Cerebellar nuclear complex (tissue), 1 donor: ENCODE measurements around the gene ALDH4A1.

ENCODE experiments used
- DNase-seq, 2 experiments: peaks; one replicate each; lab custom pipeline; 2025; lab: John Stamatoyannopoulos, UW

Gene ALDH4A1

DNA sequence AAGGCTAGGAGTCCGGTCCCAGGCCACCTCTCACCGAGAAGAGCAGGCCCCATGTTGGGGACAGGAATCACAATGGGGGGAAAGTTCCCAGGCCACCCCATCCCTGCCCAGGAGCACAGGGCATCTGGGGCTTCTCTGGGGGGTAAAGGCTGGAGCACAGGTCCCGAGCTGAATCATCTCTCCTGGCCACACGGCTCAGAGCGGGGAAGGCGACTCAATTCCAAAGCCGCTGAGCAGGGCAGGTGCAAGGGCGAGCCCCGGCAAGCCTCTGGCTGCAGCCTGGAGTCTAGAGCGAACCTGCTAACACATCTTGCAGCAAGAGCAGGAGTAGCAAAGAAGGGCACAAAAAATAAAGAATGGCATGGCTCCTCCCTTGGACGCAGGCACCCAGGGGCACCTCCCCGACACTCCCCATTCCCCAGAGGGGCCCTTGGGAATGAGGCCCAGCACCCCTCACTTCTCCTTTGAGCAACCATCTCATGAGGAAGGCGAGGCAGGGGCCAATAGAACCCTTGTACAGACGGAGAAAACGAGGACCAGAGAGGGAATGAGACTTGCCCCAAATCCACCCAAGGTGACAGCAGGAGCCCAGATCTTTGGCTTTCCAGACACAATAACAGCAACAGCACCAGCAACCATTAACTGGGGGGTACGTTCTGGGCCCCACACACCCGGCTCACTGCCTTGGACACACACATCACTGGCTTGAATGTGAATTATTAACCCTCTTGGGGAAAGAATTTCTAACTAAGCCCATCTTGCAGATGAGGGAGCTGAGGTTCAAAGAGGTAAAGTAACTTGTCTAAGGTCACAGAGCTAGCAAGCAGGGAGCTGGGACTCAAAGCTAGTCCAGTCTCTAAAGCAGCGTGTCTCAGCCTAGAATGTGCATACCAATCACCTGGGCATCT, 20.7 kb upstream of the ALDH4A1 start:
- no peak for DNase-seq

DNA sequence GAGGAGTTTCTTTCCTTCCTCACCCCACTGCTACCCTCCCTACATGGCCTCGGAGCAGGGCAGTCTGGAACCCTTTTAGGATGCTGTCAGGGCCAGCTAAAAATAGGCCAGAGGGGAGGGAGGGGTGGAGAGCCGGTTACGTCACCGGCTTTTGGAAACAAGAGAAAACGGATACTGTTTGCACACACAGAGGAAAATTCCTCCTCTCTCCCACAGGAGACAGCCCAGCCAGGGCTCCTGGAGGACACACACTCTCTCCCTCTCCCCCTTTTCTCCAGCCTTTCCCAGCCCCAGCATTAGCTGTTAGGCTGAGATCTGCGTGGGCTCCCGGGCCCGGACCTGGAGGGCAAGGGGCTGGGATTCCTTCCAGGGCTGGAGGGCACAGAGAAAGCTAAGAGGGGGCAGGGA, 20.0 kb upstream of the ALDH4A1 start:
- DNase-seq, result peak; percentile 96 to 97

DNA sequence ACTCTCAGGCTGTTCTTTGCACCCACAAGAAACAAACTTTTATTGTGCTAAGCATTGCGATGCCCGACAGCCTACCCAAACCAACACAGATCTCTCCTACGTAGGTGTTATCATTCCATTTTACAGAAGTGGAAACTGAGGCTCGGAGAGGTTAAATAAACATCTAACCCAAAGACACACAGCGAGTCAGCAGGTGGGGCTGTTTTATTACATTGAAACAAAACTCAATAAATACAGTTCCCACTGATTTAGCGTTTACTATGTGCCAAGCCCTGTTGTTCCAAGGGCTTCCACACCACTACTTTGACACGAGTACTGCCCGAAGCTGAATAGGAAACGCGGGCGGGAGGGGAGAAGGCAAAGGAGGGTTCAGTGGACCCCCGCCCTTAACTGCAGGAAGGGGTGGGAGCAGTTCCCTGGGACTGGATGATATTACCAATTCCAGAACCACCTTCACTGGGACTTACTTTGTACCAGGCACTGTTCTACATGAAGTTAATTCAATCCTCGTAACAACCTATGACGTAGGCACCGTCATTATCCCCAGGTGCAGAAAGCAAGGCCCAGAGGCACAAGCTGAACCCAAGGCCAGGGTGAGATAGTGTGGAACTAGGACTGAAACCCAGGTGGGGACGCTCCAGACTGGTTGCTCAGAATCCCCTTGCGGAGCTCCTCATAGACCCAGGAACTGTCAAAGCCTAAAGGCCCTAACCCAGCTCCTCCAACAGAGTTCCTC, 19.3 kb upstream of the ALDH4A1 start:
- DNase-seq, result no peak

DNA sequence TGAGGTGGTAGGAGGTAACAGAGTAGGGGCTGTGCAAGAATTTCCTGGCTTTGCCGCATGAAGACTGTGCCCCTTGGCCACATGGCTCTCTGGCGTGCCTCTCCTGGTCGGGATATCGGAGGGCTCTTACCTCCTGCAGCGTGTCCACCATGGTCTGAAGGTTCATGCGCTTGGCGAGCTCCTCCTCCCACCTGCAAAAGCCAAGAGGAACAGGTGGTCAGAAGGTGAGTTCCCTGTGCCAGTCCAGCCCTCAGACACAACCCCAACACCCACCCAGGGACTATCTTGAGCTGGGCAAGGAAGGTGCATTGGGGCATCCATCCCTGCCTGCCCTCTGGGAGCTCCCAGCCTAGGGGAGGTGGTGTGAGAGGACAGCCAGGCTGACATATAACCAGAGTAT, 18.6 kb upstream of the ALDH4A1 start:
- DNase-seq, result no peak

DNA sequence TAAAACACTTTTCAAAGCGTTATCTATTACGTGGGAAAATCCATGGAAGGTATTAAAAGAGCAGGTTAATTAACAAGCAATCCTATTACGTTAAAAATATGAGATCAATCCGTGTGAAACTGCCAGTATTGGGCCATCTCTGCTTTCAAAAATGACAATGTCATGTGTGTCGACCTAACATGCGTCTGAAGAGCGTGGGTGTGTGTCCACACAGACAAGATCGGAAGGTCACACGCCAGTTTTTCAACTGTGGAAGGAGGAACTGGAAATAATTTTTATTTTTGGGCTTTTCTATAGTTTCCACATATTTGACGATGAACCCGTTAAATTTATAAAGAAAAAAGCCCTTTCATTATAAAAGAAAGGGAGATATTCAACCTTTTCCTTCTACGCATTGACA, 17.6 kb upstream of the ALDH4A1 start:
- DNase-seq, result no peak

DNA sequence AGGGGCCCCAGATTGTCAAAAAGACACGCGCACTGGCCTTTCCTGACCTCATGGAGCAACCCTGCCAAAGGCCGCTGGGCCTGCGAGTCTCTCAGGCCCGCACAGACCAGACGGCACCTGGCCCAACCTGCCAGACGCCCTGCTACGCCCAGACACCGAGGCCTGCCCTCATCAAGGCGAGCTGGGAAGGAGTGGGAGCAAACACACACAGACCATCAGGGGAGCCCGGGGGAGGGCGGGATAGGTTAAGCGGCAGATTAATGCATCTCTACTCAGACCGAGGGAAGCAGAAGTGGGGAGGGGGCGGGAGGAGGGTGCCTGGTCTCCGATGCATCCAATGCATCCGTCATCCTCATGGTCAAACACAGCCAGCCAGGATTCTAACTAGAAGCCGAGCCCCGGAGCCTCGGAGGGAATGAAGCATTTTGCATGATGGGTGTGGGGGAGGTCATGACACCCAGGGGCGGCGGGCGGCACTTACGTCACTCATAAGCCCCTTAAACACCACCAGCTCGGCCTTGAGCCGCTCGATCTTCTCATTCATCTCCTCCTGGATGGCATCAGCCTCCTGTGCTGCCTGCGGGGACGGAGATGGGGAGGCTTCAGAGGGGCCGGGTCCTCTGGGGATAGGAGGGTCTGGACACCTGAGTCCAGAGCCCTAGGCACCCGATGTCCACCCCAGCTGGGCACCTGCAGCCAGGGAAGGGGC, 17.0 kb upstream of the ALDH4A1 start:
- no peak for DNase-seq

DNA sequence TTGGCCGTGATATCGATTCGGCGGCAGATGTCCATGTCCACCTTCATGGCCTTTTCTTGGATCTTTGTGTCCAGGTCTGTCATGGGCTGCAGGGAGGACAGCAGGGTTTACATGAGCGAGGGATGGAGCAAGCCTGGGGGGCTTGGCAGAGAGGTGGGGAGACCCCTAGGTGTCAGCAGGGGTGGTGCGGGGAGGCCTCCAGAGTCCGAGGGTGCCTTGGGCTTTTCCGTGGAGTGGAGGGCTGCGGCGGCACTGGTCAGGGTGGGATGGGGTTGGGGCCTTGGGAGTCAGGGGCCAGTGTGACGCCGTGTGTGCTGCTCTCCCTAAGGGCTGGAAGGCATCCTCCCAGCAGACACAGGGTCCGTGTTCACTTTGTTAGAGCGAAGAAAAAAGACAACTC, 16.1 kb upstream of the ALDH4A1 start:
- no peak for DNase-seq

DNA sequence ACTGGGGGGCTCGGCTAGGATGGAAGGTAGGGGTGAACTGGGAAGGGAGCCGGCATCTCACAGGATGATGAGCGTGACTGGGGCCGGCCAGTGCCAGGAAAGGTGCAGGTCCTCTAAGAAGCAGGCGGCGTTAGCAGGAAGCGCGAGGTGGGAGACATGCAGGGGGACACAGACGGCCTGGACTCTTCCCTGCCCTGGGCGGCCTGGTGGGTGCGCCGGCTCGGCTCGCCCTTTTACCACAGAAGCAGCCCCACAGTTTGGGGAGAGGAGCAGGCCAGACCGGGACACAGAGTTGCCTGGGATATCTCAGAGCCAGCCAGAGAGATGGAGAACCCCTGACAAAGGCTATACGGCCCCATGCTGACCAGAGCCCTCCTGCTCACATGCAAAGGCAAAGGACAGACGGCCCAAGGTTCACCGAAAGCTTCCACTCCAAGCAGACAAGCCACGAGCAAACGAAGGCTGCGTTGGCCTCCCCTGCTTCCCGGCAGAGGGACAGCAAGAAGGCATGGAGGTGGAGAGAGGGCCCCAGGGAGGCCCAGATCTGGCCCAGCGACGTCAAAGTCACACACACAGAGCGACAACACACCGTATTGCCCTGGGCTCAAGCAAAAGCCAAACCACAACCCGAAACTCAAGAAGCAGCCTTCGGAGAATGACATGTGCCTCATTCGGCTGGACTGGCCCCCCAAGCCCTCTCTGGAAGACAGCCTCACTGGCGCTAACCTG, 14.9 kb upstream of the ALDH4A1 start:
- no peak for DNase-seq

DNA sequence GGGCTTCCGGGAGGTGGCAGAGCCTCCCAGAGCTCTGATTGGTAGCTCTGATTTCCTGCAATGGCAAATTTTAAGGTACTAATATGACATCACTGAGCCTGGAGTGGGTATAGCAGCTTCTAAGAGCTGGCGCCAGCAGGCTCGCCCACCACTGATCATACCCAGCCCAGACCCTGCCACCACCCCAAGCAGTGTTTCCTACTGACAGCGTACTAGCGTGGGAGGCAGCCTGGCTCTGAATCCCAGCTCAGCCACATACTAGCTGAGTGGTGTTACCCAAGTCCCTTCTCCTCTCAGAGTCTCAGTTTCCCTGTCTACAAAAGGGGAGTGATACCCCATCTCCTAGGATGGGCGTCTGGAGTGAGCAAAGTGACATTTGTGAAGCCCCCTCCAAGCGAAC, 13.0 kb upstream of the ALDH4A1 start:
- DNase-seq, result no peak

DNA sequence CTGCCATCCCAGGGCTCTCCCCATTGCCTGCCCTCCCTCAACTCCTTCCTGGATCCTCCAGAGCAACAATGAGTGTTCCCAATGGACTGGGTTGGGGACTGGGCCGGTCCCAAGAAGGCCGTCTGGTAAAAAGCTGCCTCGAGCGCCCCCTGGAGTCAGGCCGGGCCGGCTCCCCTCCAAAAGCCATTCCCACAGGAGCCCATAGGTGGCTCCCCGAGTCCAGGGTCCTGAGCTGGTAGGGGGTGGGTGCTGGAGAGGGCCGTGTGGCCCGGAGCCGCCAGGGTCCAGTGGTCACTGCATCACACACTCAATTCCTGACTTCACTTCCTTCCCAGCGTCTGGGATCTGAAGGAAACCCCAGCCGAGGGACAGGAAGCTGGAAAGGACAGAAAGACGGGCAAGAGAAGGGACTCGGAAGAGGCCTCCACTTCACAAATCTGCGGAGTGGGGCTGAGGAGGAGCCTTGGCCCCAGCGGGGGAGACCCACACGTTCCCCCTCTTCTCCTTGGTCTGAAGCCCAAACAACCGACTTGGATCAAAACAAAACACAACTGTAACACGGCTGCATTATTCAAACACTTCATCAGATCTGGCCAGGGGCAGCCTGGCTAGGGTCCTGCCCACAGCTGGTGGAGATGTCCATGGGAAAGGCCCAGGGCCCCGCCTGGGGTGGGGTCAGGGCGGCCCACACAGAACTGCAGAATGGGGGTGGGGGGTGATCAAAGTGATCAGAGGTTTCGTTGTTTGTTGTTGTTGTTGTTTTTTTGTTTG, 10.9 kb upstream of the ALDH4A1 start:
- DNase-seq, result no peak

DNA sequence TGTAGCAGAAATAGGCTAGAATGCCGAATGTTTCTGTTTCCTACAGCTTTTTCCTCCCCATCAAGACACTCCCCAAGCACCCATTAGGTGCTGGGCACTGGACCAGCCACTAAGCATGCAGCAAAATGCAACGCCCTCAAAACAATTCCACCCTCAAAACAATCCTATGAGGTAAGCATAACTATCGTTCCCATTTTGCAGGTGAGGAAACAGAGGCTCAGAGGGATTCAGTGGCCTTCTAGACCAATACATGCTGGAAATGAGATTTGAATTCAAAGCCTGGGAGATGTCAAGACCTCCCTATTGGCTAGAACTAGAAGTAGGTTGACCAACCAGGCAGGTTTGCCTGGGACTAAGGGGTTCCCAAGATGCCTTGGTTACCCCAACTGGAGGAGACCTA, 10.2 kb upstream of the ALDH4A1 start:
- DNase-seq, result no peak

DNA sequence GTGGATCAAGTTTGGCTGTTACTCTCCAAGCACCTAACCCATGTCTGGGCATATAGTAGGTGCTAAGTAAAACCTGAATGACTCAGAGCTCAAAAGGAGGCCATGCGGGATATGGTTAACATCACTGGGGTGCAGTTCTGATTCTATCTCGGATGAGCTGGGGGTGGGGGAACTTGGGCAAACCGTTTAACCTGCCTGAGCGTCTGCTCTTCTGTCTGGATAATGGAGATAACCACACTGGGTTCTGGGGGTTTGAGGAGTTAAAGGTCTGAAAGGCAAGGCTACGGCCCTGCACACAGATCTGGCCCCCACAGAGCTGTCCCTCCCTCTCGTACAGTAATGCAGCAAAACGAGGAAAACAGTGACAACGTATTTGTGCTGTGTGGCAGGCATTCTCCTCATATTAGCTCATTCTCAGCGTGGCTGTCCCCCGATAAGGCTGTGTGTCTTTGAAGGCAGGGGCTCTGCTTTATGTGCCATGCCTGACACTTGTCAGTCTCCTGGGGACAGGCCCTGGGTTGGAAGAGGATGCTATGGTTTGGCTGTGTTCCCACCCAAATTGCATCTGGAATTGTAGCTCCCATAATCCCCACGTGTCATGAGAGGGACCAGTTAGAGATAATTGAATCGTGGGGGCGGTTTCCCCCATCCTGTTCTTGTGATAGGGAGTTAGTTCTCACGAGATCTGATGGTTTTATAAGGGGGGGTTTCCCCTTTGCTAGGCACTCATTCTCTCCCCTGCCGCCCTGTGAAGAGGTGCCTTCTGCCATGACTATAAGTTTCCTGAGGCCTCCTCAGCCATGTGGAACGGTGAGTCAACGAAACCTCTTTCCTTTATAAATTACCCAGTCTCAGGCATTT, 6.8 kb upstream of the ALDH4A1 start:
- no peak for DNase-seq

DNA sequence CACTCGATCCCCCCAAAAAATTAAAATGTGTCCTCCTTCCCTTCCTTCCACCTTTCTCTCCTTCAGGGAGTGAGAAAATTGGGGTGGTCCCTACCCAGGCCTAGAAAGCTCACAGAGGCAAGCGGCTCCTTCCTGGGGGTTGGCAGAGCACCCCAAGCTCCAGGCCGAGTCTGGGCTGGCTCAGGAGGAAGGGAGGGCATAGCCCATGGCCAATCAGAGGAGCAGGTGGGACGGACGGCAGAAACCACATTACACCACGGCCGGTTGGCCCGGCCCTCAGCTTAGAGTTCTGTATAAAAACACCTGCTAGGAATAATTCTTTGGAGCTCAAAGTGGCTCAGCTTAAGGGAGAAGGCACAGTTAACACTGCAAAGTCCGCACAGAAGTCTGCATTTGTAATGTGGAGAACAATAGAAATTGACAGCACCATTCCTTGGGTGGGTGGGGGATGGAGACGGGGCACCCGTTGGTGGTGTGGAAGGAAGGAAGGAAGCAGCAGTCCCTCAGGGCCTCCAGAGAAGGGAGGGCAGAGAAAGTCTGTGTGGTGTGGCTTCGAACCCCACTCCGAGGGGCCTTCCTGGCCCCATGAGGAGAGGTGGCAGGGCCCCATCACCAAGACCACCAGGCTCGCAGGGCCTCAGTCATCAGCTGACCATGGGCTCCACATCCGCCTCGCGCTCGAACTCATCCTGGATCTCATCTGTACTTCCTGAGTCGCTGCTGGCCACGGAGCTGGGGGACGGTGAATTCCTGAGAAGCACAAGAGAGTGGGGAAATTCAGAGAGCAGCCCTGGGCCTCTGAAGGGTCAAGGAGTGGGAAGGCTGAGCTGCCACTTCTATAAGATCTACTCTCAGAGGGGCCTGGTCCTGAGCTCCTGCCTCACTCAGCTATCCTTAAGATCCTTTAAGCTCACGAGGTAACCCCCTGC, 5.8 kb upstream of the ALDH4A1 start:
- DNase-seq, result no peak

DNA sequence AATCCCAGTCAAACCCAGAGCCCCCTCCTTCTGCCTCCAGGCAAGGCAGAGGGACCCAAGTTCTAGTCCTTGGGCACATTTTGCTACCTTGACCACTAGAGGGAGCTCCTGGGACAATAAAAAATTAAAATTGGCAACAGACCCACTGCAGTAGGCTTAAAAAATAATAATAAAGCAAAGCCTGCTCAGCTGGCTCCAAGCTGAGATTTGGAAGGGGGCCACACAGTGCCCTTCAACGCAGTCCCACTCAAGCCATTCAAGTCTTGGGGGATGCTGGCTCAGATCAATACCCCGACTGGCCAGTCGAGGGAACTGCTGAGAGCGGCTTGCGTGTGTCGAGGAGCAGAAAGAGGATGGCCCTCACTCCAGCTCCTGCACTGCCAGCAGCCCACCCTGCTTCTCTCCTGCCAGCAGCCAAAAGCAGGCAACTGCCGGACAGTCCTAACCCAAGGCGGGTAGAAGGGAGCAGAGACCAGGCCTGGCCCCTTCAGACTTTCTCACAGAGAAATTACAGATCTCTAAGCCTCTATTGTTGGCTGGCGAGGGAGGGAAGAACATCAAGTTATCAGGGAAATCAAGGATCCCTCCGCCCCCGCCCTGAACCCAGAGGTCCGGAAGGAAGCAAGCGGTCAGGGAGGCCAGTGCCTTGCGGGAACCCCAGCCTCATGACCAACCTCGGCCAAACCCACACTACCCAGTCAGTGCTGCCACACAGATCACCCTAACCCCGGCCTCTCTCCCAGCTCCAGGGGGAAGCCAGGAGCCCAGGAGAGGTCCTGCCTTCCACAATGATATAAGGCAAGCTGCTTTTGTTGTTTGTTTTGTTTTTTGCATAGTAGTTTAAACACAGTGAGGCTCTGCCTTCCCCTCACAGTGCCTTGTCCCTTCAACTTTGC, 4.9 kb upstream of the ALDH4A1 start:
- DNase-seq, result peak; percentile 26 to 59

DNA sequence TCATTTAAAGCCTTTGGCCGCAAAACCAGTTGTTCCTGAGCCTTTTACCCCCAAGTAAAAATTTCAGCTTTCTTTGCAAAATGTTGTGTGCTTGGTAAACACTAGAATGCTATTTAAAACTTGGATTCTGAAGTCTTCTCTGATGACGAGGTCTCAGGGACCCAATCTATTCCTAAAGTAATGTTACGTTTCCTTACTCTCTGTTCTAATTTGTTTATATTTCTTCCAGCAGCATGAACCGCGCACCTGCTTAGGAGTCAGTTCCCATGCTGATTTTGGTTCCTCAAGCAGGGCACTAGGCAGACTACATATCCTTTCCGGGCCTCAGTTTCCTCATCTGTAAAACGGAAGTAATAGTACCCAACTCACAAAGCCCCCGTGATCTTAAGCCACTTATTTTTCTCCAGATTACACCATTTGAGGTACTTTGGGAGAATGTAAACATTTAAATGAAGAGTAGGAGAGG, 969 bp upstream of the ALDH4A1 start:
- no peak for DNase-seq

DNA sequence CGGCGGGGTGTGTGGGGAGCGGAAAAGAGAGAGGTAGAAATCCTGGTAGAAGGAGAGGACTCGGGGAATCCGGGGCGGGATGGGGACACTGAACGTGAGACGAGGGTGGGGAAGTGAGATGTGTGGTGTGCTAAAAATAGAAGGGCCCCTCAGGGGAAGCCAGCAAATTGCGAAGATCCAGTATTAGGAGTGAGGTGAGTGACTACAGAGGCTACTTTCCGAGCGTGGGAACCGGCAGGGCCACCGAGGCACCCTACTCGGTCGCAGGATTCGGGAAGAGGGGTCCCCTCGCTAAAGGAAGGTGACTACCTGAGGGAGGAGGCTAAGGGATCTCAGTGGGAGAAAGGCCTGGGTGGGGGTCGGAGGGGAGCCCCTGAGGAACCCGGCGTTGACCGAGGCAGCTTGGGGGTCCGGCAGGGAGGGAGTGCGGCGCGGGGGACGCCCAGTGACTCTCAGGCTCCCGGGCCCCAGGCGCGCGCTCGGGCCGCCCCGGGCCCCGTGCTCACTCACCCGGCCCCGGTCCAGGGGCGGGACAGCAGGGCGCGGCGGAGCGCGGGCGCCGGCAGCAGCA, 318 bp downstream of the ALDH4A1 start:
- DNase-seq, result no peak

DNA sequence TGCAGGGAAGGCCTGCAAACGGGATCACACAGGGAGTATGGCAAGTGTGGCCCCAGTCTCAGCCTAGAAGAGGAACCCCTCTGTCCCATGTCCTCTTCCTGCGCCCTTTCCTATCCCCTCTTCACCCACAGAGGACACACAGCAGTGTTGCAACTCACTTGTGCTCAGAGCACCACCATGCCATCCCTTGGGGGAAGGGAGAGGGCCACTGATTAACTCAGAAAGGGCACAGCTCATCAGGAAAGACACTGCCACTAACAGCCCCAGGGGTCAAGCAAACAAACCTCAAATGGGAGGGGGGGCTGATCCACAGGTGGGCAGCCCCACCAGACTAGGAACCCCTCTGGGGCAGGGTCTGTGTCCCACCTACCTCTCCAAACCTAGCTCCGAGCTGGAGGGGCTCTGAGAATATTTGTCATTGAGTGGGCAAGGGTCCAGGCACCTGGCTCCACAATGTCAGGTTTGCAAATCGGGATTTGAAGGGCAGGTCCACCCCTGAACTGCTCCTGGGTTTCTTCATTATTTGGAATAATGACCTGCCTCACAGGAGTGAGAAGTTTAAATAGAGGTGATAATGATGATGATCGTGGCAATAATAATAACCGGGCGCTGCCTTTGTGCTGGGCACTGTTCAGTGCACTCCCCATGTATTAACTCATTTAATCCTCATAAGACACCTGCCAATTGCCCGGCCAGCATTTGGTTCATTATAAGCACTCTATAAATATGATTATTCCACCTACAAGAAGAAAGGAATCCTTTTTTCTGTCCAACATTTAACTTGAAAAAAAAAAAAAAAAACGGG, 1.0 kb downstream of the ALDH4A1 start:
- no peak for DNase-seq
